ENCODE measurements around the gene CCDC149.

DNA sequence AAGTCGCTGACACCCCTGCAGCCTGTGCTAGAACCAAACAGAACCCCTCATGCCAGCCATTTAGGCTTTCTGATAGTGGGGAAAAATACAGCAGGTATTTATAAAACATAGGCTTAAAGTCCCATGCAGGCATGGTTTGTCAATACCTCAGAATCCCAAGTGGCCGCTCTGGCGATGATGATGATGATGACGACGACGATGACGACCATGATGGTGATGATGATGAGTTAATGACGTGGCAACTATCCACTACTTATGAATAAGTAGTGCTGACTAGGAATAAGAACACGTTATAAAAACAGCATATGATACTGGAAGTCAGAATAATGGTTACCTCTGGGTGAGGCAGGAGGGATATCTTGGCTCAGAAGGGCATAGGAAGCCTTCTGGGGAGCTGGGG lies 18.0 kb downstream of the CCDC149 start:
- TF ChIP-seq ZNF274 (IDR thresholded peaks at IDR 0.05; ENCODE audit: borderline replicate concordance, low read depth, low read length) = no peak
- no peak for TF ChIP-seq JUN (IDR thresholded peaks at IDR 0.05; ENCODE audit: borderline replicate concordance, low read depth, low read length)
- no peak for TF ChIP-seq JUN (CRISPR knock-in tag; IDR thresholded peaks at IDR 0.05; ENCODE audit: borderline replicate concordance)
- no peak for TF ChIP-seq CHD1 (IDR thresholded peaks at IDR 0.05; ENCODE audit: low read length)
- TF ChIP-seq CCNT2 (IDR thresholded peaks at IDR 0.05; ENCODE audit: borderline replicate concordance, extremely low read depth, insufficient read length, low read depth, low read length) = no peak
- TF ChIP-seq FOXA1 (IDR thresholded peaks at IDR 0.05; ENCODE audit: borderline replicate concordance) = no peak
- TF ChIP-seq SMC3 (conservative IDR thresholded peaks at IDR 0.05; ENCODE audit: insufficient read depth, low read depth, low read length) = no peak
- TF ChIP-seq CTBP1 (IDR thresholded peaks at IDR 0.05; ENCODE audit: borderline replicate concordance) = no peak
- TF ChIP-seq TEAD4 (IDR thresholded peaks at IDR 0.05; ENCODE audit: low read length) = no peak
- TF ChIP-seq TEAD4 (CRISPR knock-in tag; IDR thresholded peaks at IDR 0.05; ENCODE audit: borderline replicate concordance) = no peak
- TF ChIP-seq, protein P1, sequence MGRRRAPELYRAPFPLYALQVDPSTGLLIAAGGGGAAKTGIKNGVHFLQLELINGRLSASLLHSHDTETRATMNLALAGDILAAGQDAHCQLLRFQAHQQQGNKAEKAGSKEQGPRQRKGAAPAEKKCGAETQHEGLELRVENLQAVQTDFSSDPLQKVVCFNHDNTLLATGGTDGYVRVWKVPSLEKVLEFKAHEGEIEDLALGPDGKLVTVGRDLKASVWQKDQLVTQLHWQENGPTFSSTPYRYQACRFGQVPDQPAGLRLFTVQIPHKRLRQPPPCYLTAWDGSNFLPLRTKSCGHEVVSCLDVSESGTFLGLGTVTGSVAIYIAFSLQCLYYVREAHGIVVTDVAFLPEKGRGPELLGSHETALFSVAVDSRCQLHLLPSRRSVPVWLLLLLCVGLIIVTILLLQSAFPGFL (CRISPR knock-in tag; IDR thresholded peaks at IDR 0.05) = no peak
- TF ChIP-seq CC2D1A (IDR thresholded peaks at IDR 0.05) = no peak
- TF ChIP-seq ZNF232 (CRISPR knock-in tag; IDR thresholded peaks at IDR 0.05) = no peak
- no peak for TF ChIP-seq HMG20A (CRISPR knock-in tag; conservative IDR thresholded peaks at IDR 0.05)
- TF ChIP-seq MCM2 (IDR thresholded peaks at IDR 0.05; ENCODE audit: low read depth) = no peak
